Trophoblast cell (in vitro differentiated cells and primary cell): ENCODE data around the gene LSM8.

Experiments used
- DNase-seq, 2 donors: peaks; one replicate each; pipeline ENCODE4 v3.0.0-alpha.2; 2016
- H2AFZ ChIP-seq: 2 replicates; pipeline ENCODE4 v1.6.1; 2013; ENCODE audit warnings: low read length, moderate library complexity, mild to moderate bottlenecking; ENCODE audit not compliant: insufficient read depth, poor library complexity
- H2AK5ac ChIP-seq: 2 replicates; pipeline ENCODE4 v1.6.1; 2013; ENCODE audit warnings: mild to moderate bottlenecking, low read length
- H2BK120ac ChIP-seq: 2 replicates; pipeline ENCODE4 v1.6.1; 2013; ENCODE audit warnings: low read length, mild to moderate bottlenecking, moderate library complexity; ENCODE audit not compliant: insufficient read depth, poor library complexity
- H2BK12ac ChIP-seq: 2 replicates; pipeline ENCODE4 v1.6.1; 2013; ENCODE audit warnings: mild to moderate bottlenecking, low read length, moderate library complexity
- H2BK5ac ChIP-seq: 2 replicates; pipeline ENCODE4 v1.6.1; 2013; ENCODE audit warnings: low read length, low read depth, moderate library complexity, mild to moderate bottlenecking; ENCODE audit not compliant: poor library complexity
- H3K14ac ChIP-seq: 2 replicates; pipeline ENCODE4 v1.6.1; 2013; ENCODE audit warnings: mild to moderate bottlenecking, low read length
- H3K18ac ChIP-seq: 2 replicates; pipeline ENCODE4 v1.6.1; 2013; ENCODE audit warnings: mild to moderate bottlenecking, low read length
- H3K23ac ChIP-seq: 2 replicates; pipeline ENCODE4 v1.6.1; 2013; ENCODE audit warnings: low read length
- H3K27ac ChIP-seq: 2 replicates; pipeline ENCODE4 v1.5.1; 2013; ENCODE audit warnings: low read depth, mild to moderate bottlenecking, inconsistent platforms, low read length, moderate library complexity
- H3K27me3 ChIP-seq: 2 replicates; pipeline ENCODE4 v1.6.1; 2013; ENCODE audit warnings: inconsistent platforms, mild to moderate bottlenecking, low read length, moderate library complexity; ENCODE audit not compliant: insufficient read depth
- H3K36me3 ChIP-seq, 2 experiments: 1 replicate in 1 of 2; 2 replicates in 1 of 2; pipeline ENCODE4 v1.6.1; 2013; ENCODE audit warnings: low read length in 2 of 2, mild to moderate bottlenecking in 2 of 2, moderate library complexity in 1 of 2; ENCODE audit not compliant: insufficient read depth in 2 of 2, control insufficient read depth in 1 of 2
- H3K4ac ChIP-seq: 2 replicates; pipeline ENCODE4 v1.6.1; 2013; ENCODE audit warnings: low read depth, mild to moderate bottlenecking, low read length, moderate library complexity
- H3K4me1 ChIP-seq, 2 experiments: 1 replicate in 1 of 2; 2 replicates in 1 of 2; pipeline ENCODE4 v1.6.1; 2013; ENCODE audit warnings: low read length in 2 of 2, mild to moderate bottlenecking in 2 of 2, moderate library complexity in 1 of 2; ENCODE audit not compliant: insufficient read depth in 2 of 2, control insufficient read depth in 1 of 2
- H3K4me2 ChIP-seq: 2 replicates; pipeline ENCODE4 v1.6.1; 2013; ENCODE audit warnings: inconsistent platforms, mild to moderate bottlenecking, low read length, moderate library complexity
- H3K4me3 ChIP-seq: 2 replicates; pipeline ENCODE4 v1.5.1; 2013; ENCODE audit warnings: mild to moderate bottlenecking, low read depth, low read length, inconsistent platforms
- H3K79me1 ChIP-seq: one replicate; pipeline ENCODE4 v1.6.1; 2013; ENCODE audit warnings: low read length
- H3K79me2 ChIP-seq: 2 replicates; pipeline ENCODE4 v1.6.1; 2013; ENCODE audit warnings: low read length, mild to moderate bottlenecking; ENCODE audit not compliant: control insufficient read depth, insufficient read depth, poor library complexity
- H3K9ac ChIP-seq: 2 replicates; pipeline ENCODE4 v1.6.1; 2013; ENCODE audit warnings: mild to moderate bottlenecking, low read length
- H3K9me3 ChIP-seq: 2 replicates; pipeline ENCODE4 v1.6.1; 2013; ENCODE audit warnings: low read depth, mild to moderate bottlenecking, control low read depth, inconsistent platforms, low read length; ENCODE audit not compliant: insufficient read depth
- H4K12ac ChIP-seq: 2 replicates; pipeline ENCODE4 v1.6.1; 2013; ENCODE audit warnings: low read depth, mild to moderate bottlenecking, low read length, moderate library complexity
- H4K8ac ChIP-seq: 2 replicates; pipeline ENCODE4 v1.6.1; 2013; ENCODE audit warnings: low read depth, mild to moderate bottlenecking, low read length, moderate library complexity
- H4K91ac ChIP-seq: one replicate; pipeline ENCODE4 v1.6.1; 2013; ENCODE audit warnings: low read depth, mild to moderate bottlenecking, low read length, moderate library complexity
- WGBS: extraction: QIAGEN DNeasy Blood & Tissue Kit; methylation state at CpG from one replicate; pipeline ENCODE4 v1.1.7; 2013; ENCODE audit warnings: missing lambda C conversion rate; ENCODE audit not compliant: insufficient read length, insufficient coverage; ENCODE audit errors: extremely low coverage; 5-methylcytosine and 5-hydroxymethylcytosine counted together

Gene LSM8

GRCh38 chr7:118195837-118196474 is 12.0 kb downstream of the LSM8 start:
- Histone ChIP-seq H2AFZ (no peak overlapping the region), H3K27me3 (no peaks in the 10 kb centered on the region), H3K27ac (no peak overlapping the region), H2AK5ac (no peak overlapping the region), H3K14ac (no peak overlapping the region), H3K79me2 (no peaks in the 10 kb centered on the region), H3K4ac (no peak overlapping the region), H2BK120ac (no peak overlapping the region), H2BK12ac (no peak overlapping the region), H3K9me3 (no peaks in the 10 kb centered on the region), H4K91ac (no peak overlapping the region), H3K9ac (no peak overlapping the region), H4K12ac (no peak overlapping the region), H3K4me2 (no peak overlapping the region), H3K23ac (no peak overlapping the region), H3K4me3 (no peak overlapping the region), H4K8ac (no peak overlapping the region), H3K36me3 (no peaks in the 10 kb centered on the region), H3K79me1 (no peaks in the 10 kb centered on the region), H3K18ac (no peak overlapping the region), H3K4me1 (no peaks in the 10 kb centered on the region), H2BK5ac (no peak overlapping the region)
- no CpG with 5 or more reads among the region's 6 CpGs for WGBS
- peak; percentile 46 to 82 for DNase-seq

- no peak overlapping the region for H3K14ac ChIP-seq
- H3K79me2 ChIP-seq: no peaks in the 10 kb centered on the region
- H3K4ac ChIP-seq: no peak overlapping the region
- H3K36me3 ChIP-seq: no peaks in the 10 kb centered on the region
- no peak overlapping the region for H4K8ac ChIP-seq
- H2AFZ ChIP-seq: no peak overlapping the region
- DNase-seq: no peak
- WGBS: no CpG with 5 or more reads among the region's 2 CpGs
- H3K4me3 ChIP-seq: no peak overlapping the region
- H3K18ac ChIP-seq: no peak overlapping the region
- no peak overlapping the region for H3K27ac ChIP-seq
- H3K4me1 ChIP-seq: no peaks in the 10 kb centered on the region
- H2BK12ac ChIP-seq: no peak overlapping the region
- H3K79me1 ChIP-seq: no peaks in the 10 kb centered on the region
- no peaks in the 10 kb centered on the region for H3K9me3 ChIP-seq
- no peak overlapping the region for H4K91ac ChIP-seq
- no peak overlapping the region for H2AK5ac ChIP-seq
- H3K4me2 ChIP-seq: no peak overlapping the region
- H4K12ac ChIP-seq: no peak overlapping the region
- no peak overlapping the region for H3K23ac ChIP-seq
- no peak overlapping the region for H2BK120ac ChIP-seq
- no peaks in the 10 kb centered on the region for H3K27me3 ChIP-seq
- H3K9ac ChIP-seq: no peak overlapping the region
- H2BK5ac ChIP-seq: no peak overlapping the region
Observed at GRCh38 chr7:118202061-118202460, 18.1 kb downstream of the LSM8 start.

DNA sequence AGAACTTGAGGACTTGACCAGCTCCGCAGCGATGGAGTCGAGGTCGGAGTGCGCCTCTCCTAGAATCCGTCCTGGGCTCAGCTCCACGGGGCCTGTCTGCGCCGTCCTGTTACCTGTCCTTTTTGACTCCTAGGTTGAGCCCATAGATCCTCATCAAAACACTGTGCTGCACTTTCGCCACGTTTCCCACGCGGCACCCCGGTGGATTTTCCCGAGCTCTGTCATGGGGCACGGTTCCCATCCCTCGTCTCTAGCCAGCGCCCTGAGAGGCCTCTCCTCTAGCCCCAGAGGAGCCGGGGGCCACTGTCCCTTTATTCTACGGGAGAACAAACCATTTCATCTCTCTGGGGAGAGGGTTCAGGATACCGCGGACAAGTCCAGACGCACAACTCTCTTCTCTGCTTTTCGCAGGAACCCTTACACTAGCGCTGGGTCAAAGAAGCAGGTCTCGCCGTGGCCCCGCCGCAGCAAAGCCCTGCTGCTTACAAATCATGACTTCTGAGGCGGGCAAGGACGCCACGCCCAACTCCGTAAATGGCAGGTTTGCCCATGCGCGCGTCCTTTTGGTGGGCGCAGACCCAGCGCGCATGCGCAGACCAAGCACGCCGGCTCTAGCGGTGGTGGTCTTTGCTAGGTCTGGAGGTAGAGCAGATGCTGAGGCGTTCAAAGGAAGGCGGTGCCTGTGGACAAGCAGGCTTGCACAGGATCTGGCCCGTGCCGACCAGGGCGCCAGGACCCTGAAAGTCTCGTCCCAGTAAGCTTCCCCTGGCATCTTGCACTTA is 30.3 kb downstream of the LSM8 start:
- H2AFZ ChIP-seq: no peak overlapping the region
- no peak overlapping the region for H3K4ac ChIP-seq
- H4K91ac ChIP-seq: no peak overlapping the region
- H3K14ac ChIP-seq: no peak overlapping the region
- WGBS: no CpG with 5 or more reads among the region's 49 CpGs
- H3K4me1 ChIP-seq: no peaks in the 10 kb centered on the region
- no peaks in the 10 kb centered on the region for H3K79me1 ChIP-seq
- no peak overlapping the region for H3K4me3 ChIP-seq
- H2BK12ac ChIP-seq: no peak overlapping the region
- no peaks in the 10 kb centered on the region for H3K36me3 ChIP-seq
- H3K27me3 ChIP-seq: no peaks in the 10 kb centered on the region
- no peak overlapping the region for H2BK5ac ChIP-seq
- no peak overlapping the region for H4K12ac ChIP-seq
- H2BK120ac ChIP-seq: no peak overlapping the region
- H3K18ac ChIP-seq: no peak overlapping the region
- H3K4me2 ChIP-seq: no peak overlapping the region
- no peak overlapping the region for H3K27ac ChIP-seq
- peak; percentile 21 to 53 for DNase-seq
- no peak overlapping the region for H2AK5ac ChIP-seq
- H3K9me3 ChIP-seq: no peaks in the 10 kb centered on the region
- H3K9ac ChIP-seq: no peak overlapping the region
- H4K8ac ChIP-seq: no peak overlapping the region
- H3K23ac ChIP-seq: no peak overlapping the region
- no peaks in the 10 kb centered on the region for H3K79me2 ChIP-seq

DNA sequence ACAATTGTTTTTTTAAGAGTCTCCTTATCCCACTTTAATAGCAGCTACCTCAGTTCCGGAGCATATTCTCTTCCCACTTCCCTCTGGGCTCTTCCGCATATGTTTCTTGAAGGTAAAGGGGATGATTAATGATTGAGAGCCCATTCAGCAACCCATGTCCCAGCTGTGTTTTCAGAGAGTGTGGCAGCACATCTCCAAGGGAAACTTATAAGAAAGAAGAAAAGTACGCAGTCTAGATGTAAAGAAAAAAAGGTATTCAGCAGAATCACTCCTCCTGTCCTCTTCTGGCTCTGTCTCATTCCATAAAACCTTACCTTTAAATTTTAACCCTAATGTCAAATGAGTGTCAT is 30.8 kb downstream of the LSM8 start:
- no peaks in the 10 kb centered on the region for H3K36me3 ChIP-seq
- H3K23ac ChIP-seq: no peak overlapping the region
- H2BK12ac ChIP-seq: no peak overlapping the region
- H2BK120ac ChIP-seq: no peak overlapping the region
- H2AK5ac ChIP-seq: no peak overlapping the region
- no peak overlapping the region for H3K4ac ChIP-seq
- H3K18ac ChIP-seq: no peak overlapping the region
- H4K12ac ChIP-seq: no peak overlapping the region
- no peak overlapping the region for H2BK5ac ChIP-seq
- no peak overlapping the region for H3K27ac ChIP-seq
- H3K27me3 ChIP-seq: no peaks in the 10 kb centered on the region
- no peak overlapping the region for H2AFZ ChIP-seq
- no peak overlapping the region for H4K91ac ChIP-seq
- H3K14ac ChIP-seq: no peak overlapping the region
- H3K79me2 ChIP-seq: no peaks in the 10 kb centered on the region
- H4K8ac ChIP-seq: no peak overlapping the region
- H3K79me1 ChIP-seq: no peaks in the 10 kb centered on the region
- no peak overlapping the region for H3K4me2 ChIP-seq
- H3K9ac ChIP-seq: no peak overlapping the region
- no peaks in the 10 kb centered on the region for H3K9me3 ChIP-seq
- no peak for DNase-seq
- no peak overlapping the region for H3K4me3 ChIP-seq
- no peaks in the 10 kb centered on the region for H3K4me1 ChIP-seq
- no CpG with 5 or more reads among the region's 3 CpGs for WGBS
